HG03469 (cell line): Measurements from ENCODE around the gene TRAF4.
"Not testable (repeated sequence)": the region's sequence is repeated elsewhere in the genome, so short reads cannot be mapped to it uniquely, and the experiment has no call there.

Experiments used
- ATAC-seq: cut with Tn5 transposase; IDR thresholded peaks from one replicate; pipeline ENCODE4 v1.9.1; 2021; ENCODE audit warnings: mild to moderate bottlenecking, moderate library complexity, moderate number of reproducible peaks; ENCODE audit not compliant: unreplicated experiment

The TRAF4 gene

DNA sequence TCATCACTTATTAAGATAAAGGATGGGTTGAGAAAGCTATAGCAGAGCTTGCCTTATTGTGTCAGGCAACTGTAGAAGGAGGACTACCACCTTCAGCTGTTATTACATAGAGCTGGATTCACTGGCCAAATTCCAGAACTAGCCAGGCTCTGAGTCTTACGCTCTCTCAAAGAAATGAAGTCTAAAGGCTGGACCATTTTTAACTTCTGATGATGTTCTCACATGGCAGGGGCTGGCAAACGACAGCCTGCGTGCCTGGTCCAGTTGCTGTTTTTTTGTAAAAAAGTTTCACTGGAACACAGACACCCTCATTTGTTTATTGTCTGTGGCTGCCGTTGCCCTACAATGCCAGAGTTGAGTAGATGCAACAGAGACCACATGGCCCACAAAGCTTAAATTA lies 21.2 kb downstream of the TRAF4 start:
- no peak for ATAC-seq

DNA sequence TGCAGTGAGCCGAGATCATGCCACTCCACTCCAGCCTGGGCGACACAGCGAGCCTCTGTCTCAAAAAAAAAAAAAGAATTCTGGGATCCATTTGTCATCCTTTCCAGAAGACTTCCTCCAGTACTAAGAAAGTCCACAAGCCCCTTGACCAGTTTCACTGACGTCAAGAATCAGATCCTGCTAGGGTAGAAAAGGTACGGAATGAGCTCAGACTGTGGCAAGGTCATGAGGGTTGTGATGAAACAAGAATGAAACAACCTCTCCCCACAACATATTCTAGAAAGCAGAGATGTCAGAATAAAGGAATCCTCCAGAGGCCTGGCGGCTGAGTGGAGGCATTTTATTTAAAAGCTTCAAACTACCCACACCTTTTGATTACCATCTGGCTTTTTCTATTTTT lies 29.9 kb downstream of the TRAF4 start:
- ATAC-seq = no peak

DNA sequence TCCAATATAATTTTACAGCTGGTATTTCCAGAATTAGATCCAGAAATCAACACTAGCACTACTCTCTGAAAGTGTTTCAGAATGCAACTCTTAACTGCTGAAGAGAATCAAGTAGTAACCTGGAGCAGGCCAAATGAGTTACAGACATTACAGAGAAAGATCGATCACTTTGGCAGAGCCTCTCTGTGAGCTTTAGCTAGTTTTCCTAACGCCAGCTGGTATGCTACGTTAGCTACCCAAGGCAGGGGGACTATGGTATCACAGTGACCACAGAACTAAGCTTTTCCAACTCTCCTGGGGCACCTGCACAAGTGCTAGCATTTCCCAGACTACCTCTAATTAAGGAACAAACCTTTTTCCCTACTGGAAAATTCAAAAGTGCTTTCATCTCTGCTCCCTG lies 30.4 kb downstream of the TRAF4 start:
- no peak for ATAC-seq

DNA sequence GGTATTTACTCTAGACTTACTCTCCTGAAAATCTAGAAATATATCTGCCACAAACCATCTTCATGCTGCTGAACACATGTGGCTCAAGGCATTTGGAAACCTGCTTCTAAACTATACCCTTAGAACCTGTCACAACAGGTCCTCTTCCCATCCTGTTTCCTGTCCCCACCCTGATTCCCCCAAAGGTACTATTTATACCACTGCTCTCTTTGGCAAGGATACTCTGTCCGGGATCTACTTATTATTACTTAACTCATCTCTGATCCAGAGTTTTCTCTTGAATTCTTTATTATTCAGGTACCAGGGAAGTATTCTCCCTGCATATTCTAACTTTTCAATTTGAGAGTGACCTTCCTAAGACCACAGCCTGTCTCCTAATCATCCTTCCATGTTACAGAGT lies 33.4 kb downstream of the TRAF4 start:
- ATAC-seq = no peak

DNA sequence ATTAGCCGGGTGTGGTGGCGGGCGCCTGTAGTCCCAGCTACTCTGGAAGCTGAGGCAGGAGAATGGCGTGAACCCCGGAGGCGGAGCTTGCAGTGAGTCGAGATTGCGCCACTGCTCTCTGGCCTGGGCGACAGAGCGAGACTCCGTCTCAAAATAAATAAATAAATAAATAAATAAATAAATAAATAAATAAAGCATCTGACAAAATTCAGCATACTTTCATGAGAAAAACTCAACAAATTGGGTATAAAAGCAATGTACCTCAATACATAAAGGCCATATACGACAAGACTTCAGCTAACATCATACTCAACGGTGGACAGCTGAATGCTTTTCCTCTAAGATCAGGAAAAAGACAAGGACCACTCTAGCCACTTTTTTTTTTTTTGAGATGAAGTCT lies 35.8 kb downstream of the TRAF4 start:
- not testable (repeated sequence) for ATAC-seq

DNA sequence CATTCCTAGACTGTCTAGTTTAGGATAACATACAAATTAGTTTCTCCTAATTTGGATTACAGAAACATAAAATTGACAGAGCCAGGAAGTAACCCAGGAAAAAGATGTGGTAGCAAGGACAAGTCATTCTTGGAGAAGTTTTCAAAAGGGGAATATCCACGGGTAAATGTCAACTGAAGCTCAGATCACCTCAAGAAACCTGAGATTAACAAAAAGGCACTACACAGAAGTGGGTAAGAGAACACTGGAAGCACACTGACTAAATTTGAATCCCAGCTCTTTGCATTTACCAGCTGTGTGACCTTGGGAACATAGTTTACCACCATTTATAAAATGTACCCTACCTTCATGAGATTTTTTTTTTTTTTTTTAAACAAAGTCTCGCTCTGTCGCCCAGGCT lies 39.4 kb downstream of the TRAF4 start:
- ATAC-seq = no peak

DNA sequence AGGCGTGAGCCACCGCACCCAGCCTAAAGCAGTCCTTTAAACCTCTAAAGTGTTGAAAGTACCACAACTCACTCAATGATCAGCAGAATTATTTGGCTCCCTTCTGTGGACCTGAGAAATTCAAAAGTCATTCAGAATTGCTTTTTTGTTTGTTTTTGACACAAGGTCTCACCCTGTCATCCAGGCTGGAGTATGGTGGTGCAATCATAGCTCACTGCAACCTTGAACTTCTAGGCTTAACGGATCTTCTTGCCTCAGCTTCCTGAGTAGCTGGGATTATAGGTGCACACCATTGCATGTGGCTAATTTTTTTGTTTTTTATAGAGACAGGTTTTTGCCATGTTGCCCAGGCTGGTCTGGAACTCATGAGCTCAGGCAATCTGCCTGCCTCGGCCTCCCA lies 44.3 kb downstream of the TRAF4 start:
- ATAC-seq = no peak

DNA sequence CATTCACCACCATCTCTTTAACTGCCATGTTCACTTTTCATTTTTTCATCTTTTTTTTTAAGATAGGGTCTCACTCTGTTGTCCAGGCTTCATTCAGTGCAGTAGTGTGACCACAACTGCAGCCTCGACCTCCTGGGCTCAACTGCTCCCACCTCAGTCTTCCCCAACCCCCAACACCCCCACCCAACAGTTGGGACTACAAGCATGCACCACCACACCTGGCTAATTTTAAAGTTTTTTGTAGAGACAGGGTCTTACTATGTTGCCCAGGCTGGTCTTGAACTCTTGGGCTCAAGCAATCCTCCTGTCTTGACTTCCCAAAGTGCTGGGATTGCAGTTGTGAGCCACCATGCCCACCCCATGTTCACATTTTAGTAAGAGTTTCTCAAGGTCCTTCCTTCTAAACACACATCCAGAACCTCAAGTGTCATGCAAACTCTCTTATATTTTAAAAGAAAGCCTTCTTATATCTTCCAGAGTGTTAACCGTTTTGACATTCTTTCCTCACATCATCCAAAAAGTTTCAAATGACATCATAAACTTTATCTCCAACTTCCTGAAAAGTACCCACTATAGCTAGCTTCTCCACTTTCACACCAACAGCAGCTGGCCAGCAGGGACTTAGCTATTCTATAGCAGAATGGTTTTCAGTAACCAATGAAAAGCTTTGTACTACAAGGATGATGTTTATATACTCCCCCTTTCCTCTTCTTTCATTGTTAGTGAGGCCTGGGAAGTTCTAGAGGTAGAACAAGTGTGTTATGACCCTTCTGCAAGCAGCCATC lies 49.3 kb downstream of the TRAF4 start:
- ATAC-seq = no peak

DNA sequence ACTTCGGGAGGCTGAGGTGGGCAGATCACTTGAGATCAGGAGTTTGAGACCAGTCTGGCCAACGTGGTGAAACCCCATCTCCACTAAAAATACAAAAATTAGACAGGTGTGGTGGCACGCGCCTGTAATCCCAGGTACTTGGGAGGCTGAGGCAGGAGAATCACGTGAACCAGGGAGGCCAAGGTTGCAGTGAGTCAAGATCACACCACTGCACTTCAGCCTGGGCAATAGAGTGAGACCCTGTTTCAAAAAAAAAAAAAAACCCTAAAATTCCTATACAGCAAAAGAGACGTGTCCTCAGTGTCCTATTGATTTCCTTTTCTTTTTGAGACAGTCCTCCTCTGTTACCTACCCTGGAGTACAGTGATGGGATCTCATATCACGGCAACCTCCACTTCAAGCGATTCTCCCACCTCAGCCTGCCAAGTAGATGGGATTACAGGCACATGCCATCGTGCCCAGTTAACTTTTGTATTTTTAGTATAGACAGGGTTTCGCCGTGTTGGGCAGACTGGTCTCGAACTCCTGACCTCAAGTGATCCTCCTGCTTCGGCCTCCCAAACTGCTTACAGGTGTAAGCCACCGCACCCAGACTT lies 51.1 kb downstream of the TRAF4 start:
- ATAC-seq = not testable (repeated sequence)

DNA sequence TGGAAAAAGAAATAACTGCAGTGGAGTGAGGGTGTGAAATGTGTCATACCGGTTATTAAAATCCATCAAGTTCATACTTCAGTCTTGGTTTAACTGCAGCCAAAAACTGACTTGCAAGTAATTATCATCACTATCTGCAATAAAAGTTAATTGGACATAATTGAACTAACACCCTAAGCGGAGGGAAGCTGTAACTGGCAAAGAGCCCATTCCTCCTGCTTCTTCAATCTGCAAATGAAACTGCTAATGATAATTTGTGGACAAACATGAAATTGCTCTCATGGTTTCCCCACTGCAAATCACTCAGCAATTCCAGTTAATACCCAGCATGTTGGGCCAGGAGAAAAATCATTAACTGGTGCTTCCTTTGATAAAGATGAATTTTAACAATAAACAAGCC lies 52.3 kb downstream of the TRAF4 start:
- no peak for ATAC-seq
